PC-3 (cell line): ENCODE data around the gene ACAP3. TPM values are rescaled to one million over a fixed set of nuclear protein-coding genes. Genes with fewer than 3 reads are reported as not detected.

Experiments used
- ATAC-seq: fragments of 200-7000 bp; cut with Tn5 transposase; 2 replicates; pipeline ENCODE4 v1.9.1; 2020; ENCODE audit warnings: mild to moderate bottlenecking, moderate library complexity
- BruUV-seq: library from RNA; stranded (reverse); fragments of 400-500 nt; replicated peaks from 2 replicates; lab custom pipeline; 2021; lab: Mats Ljungman, UMichigan
- CTCF ChIA-PET: fragments of 300-600 bp; sonication (Branson Sonifier 250); formaldehyde crosslinking; loops from one replicate; lab custom pipeline; 2022; ENCODE audit warnings: antibody characterized with exemption; lab: Charles Lee
- POLR2A ChIA-PET: fragments of 300-600 bp; sonication (Branson Sonifier 250); formaldehyde crosslinking; loops from one replicate; lab custom pipeline; 2022; ENCODE audit warnings: antibody characterized with exemption; ENCODE audit not compliant: unreplicated experiment; lab: Charles Lee
- DNase-seq: peaks from one replicate; pipeline ENCODE4 v3.0.0-alpha.2; 2015
- H2AFZ ChIP-seq: fragments of 300-600 bp; sonication (generic); 2 replicates; pipeline ENCODE4 v1.6.0; 2016; ENCODE audit warnings: antibody characterized with exemption, low read length
- H3F3A ChIP-seq: fragments of 300-600 bp; sonication (generic); one replicate; pipeline ENCODE4 v1.6.0; 2017; ENCODE audit warnings: antibody characterized with exemption, low read length, control low read depth, mild to moderate bottlenecking; ENCODE audit not compliant: unreplicated experiment
- H3K27ac ChIP-seq: fragments of 300-600 bp; sonication (generic); 2 replicates; pipeline ENCODE4 v1.5.1; 2016; ENCODE audit warnings: mild to moderate bottlenecking, low read length
- H3K27me3 ChIP-seq: fragments of 300-600 bp; sonication (generic); 2 replicates; pipeline ENCODE4 v1.6.1; 2016; ENCODE audit warnings: low read length, mixed read lengths
- H3K36me3 ChIP-seq: fragments of 300-600 bp; sonication (generic); 2 replicates; pipeline ENCODE4 v1.6.1; 2016; ENCODE audit warnings: low read depth, mixed run types, low read length, mixed read lengths
- H3K4me1 ChIP-seq: fragments of 300-600 bp; sonication (generic); 2 replicates; pipeline ENCODE4 v1.5.1; 2016; ENCODE audit warnings: low read length; ENCODE audit not compliant: insufficient read depth
- H3K4me2 ChIP-seq: fragments of 300-600 bp; sonication (generic); 2 replicates; pipeline ENCODE4 v1.6.0; 2016; ENCODE audit warnings: low read length
- H3K4me3 ChIP-seq: fragments of 300-600 bp; sonication (generic); 2 replicates; pipeline ENCODE4 v1.5.1; 2016; ENCODE audit warnings: mild to moderate bottlenecking, low read length, mixed read lengths
- H3K79me2 ChIP-seq: fragments of 300-600 bp; sonication (generic); 2 replicates; pipeline ENCODE4 v1.6.1; 2017; ENCODE audit warnings: low read length, mixed read lengths
- H3K9ac ChIP-seq: fragments of 300-600 bp; sonication (generic); 2 replicates; pipeline ENCODE4 v1.6.0; 2016; ENCODE audit warnings: mild to moderate bottlenecking, low read length
- H3K9me2 ChIP-seq: fragments of 300-600 bp; sonication (generic); replicated peaks from 2 replicates; pipeline ENCODE4 v1.6.1; 2016; ENCODE audit warnings: mixed run types, low read length, mixed read lengths
- H3K9me3 ChIP-seq: fragments of 300-600 bp; sonication (generic); 2 replicates; pipeline ENCODE4 v1.6.1; 2016; ENCODE audit warnings: low read length, mixed read lengths
- H4K20me1 ChIP-seq: fragments of 300-600 bp; sonication (generic); 2 replicates; pipeline ENCODE4 v1.6.1; 2016; ENCODE audit warnings: low read length, mixed read lengths
- EZH2 ChIP-seq: fragments of 300-600 bp; sonication (generic); IDR thresholded peaks from one replicate; pipeline ENCODE4 v1.6.1; 2017; ENCODE audit warnings: antibody characterized with exemption, mild to moderate bottlenecking, low read length; ENCODE audit not compliant: unreplicated experiment
- EZH2phosphoT487 ChIP-seq: fragments of 300-600 bp; sonication (generic); IDR thresholded peaks from 2 replicates; pipeline ENCODE4 v1.6.1; 2018; ENCODE audit warnings: mild to moderate bottlenecking, antibody characterized with exemption, low read length, borderline replicate concordance
- intact Hi-C: fragments of 100-400 bp; cut with micrococcal nuclease; formaldehyde crosslinking; loops from 2 replicates; pipeline ENCODE4 v1.9.0; 2023
- total RNA-seq: library from RNA; depleted of rRNA; stranded (reverse); fragments of >200 nt; gene quantifications from 2 replicates; pipeline ENCODE4 v1.2.3, GENCODE V29; 2014
- TF ChIP-seq, protein P1 (sequence below): fragments of 300-600 bp; sonication (generic); conservative IDR thresholded peaks from 2 replicates; pipeline ENCODE4 v1.5.1; 2017; ENCODE audit warnings: antibody characterized with exemption, low read depth, mild to moderate bottlenecking, low read length

ACAP3 gene
- total RNA-seq, 1 experiment from 2014 or later, result 116 TPM

DNA sequence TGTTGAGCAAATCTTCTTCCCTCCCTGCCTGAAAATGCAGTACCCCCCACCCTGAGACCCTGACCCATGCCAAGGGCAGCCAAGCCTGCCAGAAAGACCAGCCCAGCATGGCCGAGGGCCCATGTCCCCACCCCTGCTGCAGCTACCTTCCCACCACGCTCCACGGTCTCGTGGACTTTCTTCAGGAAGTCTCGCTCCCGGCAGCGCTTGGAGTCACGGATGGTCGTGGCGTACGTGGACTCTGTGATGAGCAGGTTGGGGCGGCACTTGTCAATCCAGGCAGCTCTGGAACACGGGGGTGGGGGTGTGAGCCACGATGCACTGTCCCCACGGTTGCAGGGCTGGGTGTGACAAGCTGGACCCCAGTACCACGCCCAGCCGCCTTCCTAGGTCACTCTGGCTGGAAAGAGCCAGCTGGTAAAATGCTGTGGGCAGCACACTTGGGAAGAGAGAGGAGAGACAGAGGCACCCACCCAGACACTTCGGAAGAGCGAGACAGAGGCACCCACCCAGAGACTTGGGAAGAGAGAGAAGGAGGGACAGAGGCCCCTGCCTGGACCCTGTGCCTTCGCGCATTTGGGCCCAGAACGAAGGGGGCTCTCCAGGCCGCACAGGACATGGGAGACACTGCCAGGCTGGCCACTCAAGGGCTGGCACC, 7.1 kb upstream of the ACAP3 start:
- intact Hi-C loops, result no loop called here
- peaks cover 7% of the 10 kb centered on the region; the same call in 1 of the 2 replicates for H4K20me1 ChIP-seq
- no peak for ATAC-seq

DNA sequence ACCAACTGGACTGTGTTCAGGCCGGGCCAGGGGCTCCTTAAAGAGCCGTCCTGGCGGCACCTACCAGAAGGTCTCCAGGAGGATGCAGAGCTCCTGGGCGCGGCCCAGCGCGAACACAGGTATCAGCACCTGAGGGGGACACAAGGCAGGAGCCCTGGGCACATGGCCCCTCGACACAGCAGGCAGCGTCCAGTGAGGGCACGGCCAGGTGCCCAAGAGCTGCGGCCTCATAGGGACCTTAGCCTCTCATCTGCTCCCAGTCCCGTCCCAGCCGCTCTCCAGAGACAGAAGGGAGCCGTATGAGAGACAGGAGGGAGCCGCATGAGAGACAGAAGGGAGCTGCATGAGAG, 6.5 kb upstream of the ACAP3 start:
- Histone ChIP-seq H3K4me2 (no peak overlapping the region), H3K9me3 (no peaks in the 10 kb centered on the region), H3K27ac (no peak overlapping the region), H3K4me1 (peaks cover 31% of the 10 kb centered on the region), H3K79me2 (peaks cover 60% of the 10 kb centered on the region), H4K20me1 (peaks cover 7% of the 10 kb centered on the region; the same call in 1 of the 2 replicates), H2AFZ (no peak overlapping the region), H3K9me2 (no peaks in the 10 kb centered on the region), H3F3A (peaks cover 9% of the 10 kb centered on the region), H3K9ac (no peak overlapping the region), H3K4me3 (no peak overlapping the region), H3K36me3 (peaks cover 43% of the 10 kb centered on the region), H3K27me3 (no peaks in the 10 kb centered on the region)
- ChIA-PET CTCF (no interaction called here), POLR2A (no interaction called here)
- ATAC-seq, result no peak
- no peak for DNase-seq
- intact Hi-C loops, result no loop called here
- BruUV-seq, result no TSS peak
- no peak for TF ChIP-seq EZH2
- TF ChIP-seq, protein P1, sequence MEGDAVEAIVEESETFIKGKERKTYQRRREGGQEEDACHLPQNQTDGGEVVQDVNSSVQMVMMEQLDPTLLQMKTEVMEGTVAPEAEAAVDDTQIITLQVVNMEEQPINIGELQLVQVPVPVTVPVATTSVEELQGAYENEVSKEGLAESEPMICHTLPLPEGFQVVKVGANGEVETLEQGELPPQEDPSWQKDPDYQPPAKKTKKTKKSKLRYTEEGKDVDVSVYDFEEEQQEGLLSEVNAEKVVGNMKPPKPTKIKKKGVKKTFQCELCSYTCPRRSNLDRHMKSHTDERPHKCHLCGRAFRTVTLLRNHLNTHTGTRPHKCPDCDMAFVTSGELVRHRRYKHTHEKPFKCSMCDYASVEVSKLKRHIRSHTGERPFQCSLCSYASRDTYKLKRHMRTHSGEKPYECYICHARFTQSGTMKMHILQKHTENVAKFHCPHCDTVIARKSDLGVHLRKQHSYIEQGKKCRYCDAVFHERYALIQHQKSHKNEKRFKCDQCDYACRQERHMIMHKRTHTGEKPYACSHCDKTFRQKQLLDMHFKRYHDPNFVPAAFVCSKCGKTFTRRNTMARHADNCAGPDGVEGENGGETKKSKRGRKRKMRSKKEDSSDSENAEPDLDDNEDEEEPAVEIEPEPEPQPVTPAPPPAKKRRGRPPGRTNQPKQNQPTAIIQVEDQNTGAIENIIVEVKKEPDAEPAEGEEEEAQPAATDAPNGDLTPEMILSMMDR, result no peak
- no peak for TF ChIP-seq EZH2phosphoT487

More for the DNA sequence above, 7.1 kb upstream of the ACAP3 start:
- peaks cover 9% of the 10 kb centered on the region for H3F3A ChIP-seq
- no TSS peak for BruUV-seq
- no peak overlapping the region for H3K4me3 ChIP-seq
- no peak overlapping the region for H2AFZ ChIP-seq
- H3K27me3 ChIP-seq, result no peaks in the 10 kb centered on the region
- H3K9ac ChIP-seq, result no peak overlapping the region
- H3K9me3 ChIP-seq, result no peaks in the 10 kb centered on the region
- POLR2A ChIA-PET, result no interaction called here
- TF ChIP-seq EZH2, result no peak
- TF ChIP-seq, protein P1, result no peak
- TF ChIP-seq EZH2phosphoT487, result no peak
- H3K79me2 ChIP-seq, result peaks cover 60% of the 10 kb centered on the region
- H3K4me2 ChIP-seq, result no peak overlapping the region
- no peaks in the 10 kb centered on the region for H3K9me2 ChIP-seq
- H3K27ac ChIP-seq, result no peak overlapping the region
- peaks cover 48% of the 10 kb centered on the region for H3K36me3 ChIP-seq
- H3K4me1 ChIP-seq, result peaks cover 32% of the 10 kb centered on the region
- no peak for DNase-seq
- CTCF ChIA-PET, result no interaction called here

DNA sequence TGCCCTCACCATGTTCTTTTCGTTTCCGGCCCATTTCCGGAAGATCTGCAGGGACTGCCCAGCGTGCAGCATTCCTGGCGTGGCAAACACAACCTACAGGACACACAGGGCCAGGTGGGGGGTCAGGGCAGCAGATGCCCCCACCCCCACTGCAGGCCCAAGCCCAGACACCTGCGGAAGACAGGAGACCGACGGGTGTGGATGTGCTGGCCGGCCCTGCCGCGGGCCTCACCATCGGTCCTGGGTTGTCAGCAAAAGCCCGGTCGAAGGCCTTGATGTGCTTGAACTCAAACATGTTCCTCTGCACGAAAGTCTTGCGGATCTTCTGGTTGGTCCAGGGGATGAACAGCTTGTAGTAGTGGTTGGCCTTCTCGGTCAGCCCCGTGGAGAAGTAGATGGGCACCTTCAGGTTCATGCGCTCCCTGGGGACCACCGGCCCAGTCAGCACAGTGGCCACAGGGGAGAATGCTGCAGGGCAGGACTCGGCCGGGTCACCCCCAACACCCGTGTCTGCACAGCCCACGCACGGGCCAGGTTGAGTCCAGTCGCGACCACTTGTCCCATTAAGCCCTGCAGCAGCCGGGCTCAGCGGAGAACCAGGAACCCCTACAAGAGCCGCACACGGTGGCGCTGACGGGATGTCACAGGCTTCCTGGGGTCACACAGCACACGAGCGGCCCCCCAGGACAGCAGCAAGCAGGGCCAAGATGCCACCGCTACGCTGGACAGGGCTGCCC, 5.9 kb upstream of the ACAP3 start:
- ChIA-PET CTCF (no interaction called here), POLR2A (no interaction called here)
- H3K4me3 ChIP-seq, result no peak overlapping the region
- TF ChIP-seq, protein P1, result no peak
- TF ChIP-seq EZH2phosphoT487 (no peak), EZH2 (no peak)
- H3K9me3 ChIP-seq, result no peaks in the 10 kb centered on the region
- H3K9ac ChIP-seq, result no peak overlapping the region
- no TSS peak for BruUV-seq
- no peak overlapping the region for H3K27ac ChIP-seq
- DNase-seq (no peak), ATAC-seq (no peak)
- H3K4me1 ChIP-seq, result peaks cover 25% of the 10 kb centered on the region
- H3K36me3 ChIP-seq, result peaks cover 38% of the 10 kb centered on the region
- intact Hi-C loops, result no loop called here
- no peak overlapping the region for H3K4me2 ChIP-seq
- H3K27me3 ChIP-seq, result no peaks in the 10 kb centered on the region
- H3F3A ChIP-seq, result peaks cover 3% of the 10 kb centered on the region
- no peaks in the 10 kb centered on the region for H3K9me2 ChIP-seq
- H3K79me2 ChIP-seq, result peaks cover 60% of the 10 kb centered on the region
- peaks cover 7% of the 10 kb centered on the region; the same call in 1 of the 2 replicates for H4K20me1 ChIP-seq
- no peak overlapping the region for H2AFZ ChIP-seq
